GM10248 (cell line): ENCODE measurements around the gene TPX2.
A peak's percentile ranks its signal among the peaks of the same experiment; 100 is the strongest.

Experiments used
- CTCF ChIA-PET: fragments of 300-600 bp; sonication (Branson Sonifier 250); formaldehyde crosslinking; extraction: SDS; loops from one replicate; lab custom pipeline; 2021; ENCODE audit warnings: antibody characterized with exemption; lab: Yijun Ruan, JAX
- POLR2A ChIA-PET: fragments of 350-650 bp; sonication (Branson Sonifier 250); formaldehyde crosslinking; extraction: SDS; loops from one replicate; lab custom pipeline; 2020; ENCODE audit warnings: antibody characterized with exemption; lab: Yijun Ruan, JAX
- DNase-seq: peaks from one replicate; pipeline ENCODE4 v3.0.0; 2012; ENCODE audit errors: extremely low spot score
- TF ChIP-seq, protein P1 (sequence below): IDR thresholded peaks from 2 replicates; pipeline ENCODE4 v1.5.1; 2012; ENCODE audit warnings: mild to moderate bottlenecking, low read depth; ENCODE audit errors: extremely low read depth, missing control alignments, control extremely low read depth

Gene TPX2

GRCh38 chr20:31716351-31716750, 22.7 kb upstream of the TPX2 start:
- ChIA-PET CTCF (interaction anchor here (0.9 to 10.9 kb wide), 14 partner anchors 7 to 104 kb away, joined by 3 to 429 read pairs (median 6); partner anchors contain the start of gene BCL2L1), POLR2A (no interaction called here)
- TF ChIP-seq, protein P1, sequence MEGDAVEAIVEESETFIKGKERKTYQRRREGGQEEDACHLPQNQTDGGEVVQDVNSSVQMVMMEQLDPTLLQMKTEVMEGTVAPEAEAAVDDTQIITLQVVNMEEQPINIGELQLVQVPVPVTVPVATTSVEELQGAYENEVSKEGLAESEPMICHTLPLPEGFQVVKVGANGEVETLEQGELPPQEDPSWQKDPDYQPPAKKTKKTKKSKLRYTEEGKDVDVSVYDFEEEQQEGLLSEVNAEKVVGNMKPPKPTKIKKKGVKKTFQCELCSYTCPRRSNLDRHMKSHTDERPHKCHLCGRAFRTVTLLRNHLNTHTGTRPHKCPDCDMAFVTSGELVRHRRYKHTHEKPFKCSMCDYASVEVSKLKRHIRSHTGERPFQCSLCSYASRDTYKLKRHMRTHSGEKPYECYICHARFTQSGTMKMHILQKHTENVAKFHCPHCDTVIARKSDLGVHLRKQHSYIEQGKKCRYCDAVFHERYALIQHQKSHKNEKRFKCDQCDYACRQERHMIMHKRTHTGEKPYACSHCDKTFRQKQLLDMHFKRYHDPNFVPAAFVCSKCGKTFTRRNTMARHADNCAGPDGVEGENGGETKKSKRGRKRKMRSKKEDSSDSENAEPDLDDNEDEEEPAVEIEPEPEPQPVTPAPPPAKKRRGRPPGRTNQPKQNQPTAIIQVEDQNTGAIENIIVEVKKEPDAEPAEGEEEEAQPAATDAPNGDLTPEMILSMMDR = no peak
- DNase-seq = no peak

- ChIA-PET CTCF (interaction anchor here (0.7 to 10.9 kb wide), 13 partner anchors 7 to 104 kb away, joined by 3 to 429 read pairs (median 6); partner anchors contain the start of gene BCL2L1), POLR2A (interaction anchor here (0.6 to 1.7 kb wide), 3 partner anchors 9 to 55 kb away, joined by 3 to 5 read pairs (median 4); no protein-coding TSS in a partner anchor)
- DNase-seq = no peak
- TF ChIP-seq, protein P1 = no peak
These were observed 22.1 kb upstream of the TPX2 start for GRCh38 chr20:31716818-31717477.

GRCh38 chr20:31717478-31718201, 21.4 kb upstream of the TPX2 start:
- ChIA-PET POLR2A (interaction anchor here (0.6 to 1.7 kb wide), 3 partner anchors 9 to 56 kb away, joined by 3 to 5 read pairs (median 4); no protein-coding TSS in a partner anchor), CTCF (interaction anchor here (0.7 to 10.9 kb wide), 5 partner anchors 18 to 84 kb away, joined by 3 to 429 read pairs (median 5); no protein-coding TSS in a partner anchor)
- peak; percentile 77 for DNase-seq
- TF ChIP-seq, protein P1 = no peak

DNA sequence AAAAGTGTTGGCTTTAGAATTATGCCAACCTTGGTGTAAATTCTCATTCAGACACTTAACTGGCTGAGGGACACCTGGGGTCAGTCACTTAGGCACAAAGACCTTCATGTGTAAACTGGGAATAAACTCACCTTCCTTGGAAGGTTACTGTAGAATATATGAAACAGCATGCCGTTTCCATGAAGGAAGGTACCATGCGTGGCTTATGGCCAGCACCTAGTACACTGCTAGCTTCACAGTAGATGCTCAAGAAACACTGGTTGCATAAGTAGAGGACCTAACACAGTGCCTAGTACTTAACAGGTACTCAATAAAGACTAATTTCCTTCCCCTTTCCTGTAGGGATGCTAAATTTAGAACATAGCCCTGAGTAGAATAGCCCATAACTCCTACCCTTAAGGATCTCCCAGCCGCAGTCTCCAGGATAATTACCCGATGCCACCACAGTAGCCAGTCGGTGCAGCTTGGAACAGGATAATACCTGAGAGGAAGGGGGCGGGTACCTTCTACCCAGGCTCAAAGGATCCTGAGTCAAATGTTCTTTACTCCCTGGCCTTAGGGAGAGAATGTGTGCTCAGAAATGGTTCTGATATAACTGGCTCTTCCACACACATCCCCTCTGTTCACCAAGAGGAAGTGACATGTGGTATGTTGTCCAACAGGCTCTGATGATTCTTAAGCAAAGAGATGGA, 20.0 kb upstream of the TPX2 start:
- ChIA-PET CTCF (interaction anchor here (0.9 to 10.9 kb wide), 11 partner anchors 13 to 85 kb away, joined by 3 to 429 read pairs (median 7); no protein-coding TSS in a partner anchor), POLR2A (no interaction called here)
- TF ChIP-seq, protein P1 = no peak
- no peak for DNase-seq

DNA sequence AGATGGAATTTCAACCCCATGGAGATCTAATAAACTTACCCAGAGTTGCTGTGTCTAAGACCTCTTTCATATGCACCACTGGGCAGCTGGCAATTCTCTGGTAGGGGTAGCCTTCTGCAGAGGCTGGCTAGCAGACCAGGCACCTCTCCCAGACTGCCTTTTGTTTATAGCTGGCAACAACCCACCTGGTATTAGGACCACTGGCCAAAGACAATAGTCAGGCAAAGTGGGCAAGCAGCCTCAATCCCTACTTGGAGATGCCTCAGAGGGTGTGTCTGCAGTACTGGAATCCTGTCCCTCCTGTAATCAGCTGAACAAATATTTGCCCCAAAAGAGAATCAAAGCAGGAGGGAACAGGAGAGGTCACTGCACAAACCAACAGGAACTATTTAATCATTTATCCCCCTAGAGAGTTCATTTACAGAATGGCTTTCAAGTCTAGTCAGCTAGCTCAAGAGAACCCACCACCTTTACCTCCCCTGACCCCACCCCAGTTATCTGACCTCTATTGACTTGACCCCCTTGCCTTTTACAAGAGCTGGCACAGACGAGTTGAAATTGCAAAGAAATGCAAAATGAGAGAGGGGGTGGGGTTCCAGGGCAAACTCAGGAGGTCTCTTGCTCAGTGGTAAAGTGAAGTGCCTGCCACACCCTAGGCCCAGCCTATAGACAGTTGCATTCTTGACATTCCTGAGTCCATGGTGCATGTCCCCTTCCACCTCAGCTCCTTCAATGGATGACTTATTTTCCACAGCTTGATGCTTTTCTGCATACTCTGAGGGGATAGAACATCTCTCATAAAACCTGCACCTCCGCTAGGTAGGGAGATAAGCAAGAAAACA, 19.2 kb upstream of the TPX2 start:
- CTCF ChIA-PET = interaction anchor here (0.8 to 10.9 kb wide), 17 partner anchors 8 to 160 kb away, joined by 3 to 429 read pairs (median 6); partner anchors contain the start of gene TPX2
- DNase-seq = no peak
- POLR2A ChIA-PET = no interaction called here

More for the DNA sequence above, 19.2 kb upstream of the TPX2 start:
- TF ChIP-seq, protein P1 = no peak
